Activated naive CD8-positive, alpha-beta T cell treated with anti-CD3 and anti-CD28 coated beads for 36 hours (primary cell): Measurements from ENCODE around the gene LPIN3. TPM values are rescaled to one million over a fixed set of nuclear protein-coding genes. Genes with fewer than 3 reads are reported as not detected.

Experiments
- DNase-seq: peaks from one replicate; pipeline ENCODE4 v3.0.0; 2021
- H3K27ac Mint-ChIP-seq: one replicate; pipeline ENCODE4 v1.8.0; 2022; ENCODE audit warnings: mild to moderate bottlenecking, moderate library complexity, mixed read lengths
- H3K27me3 Mint-ChIP-seq: one replicate; pipeline ENCODE4 v1.8.0; 2022; ENCODE audit warnings: mild to moderate bottlenecking, mixed read lengths
- H3K36me3 Mint-ChIP-seq: one replicate; pipeline ENCODE4 v1.8.0; 2021; ENCODE audit warnings: mild to moderate bottlenecking, mixed read lengths
- H3K4me1 Mint-ChIP-seq: one replicate; pipeline ENCODE4 v1.8.0; 2021; ENCODE audit warnings: mixed read lengths
- H3K4me3 Mint-ChIP-seq: one replicate; pipeline ENCODE4 v1.8.0; 2022; ENCODE audit warnings: mild to moderate bottlenecking, moderate library complexity, mixed read lengths
- H3K9me3 Mint-ChIP-seq: one replicate; pipeline ENCODE4 v1.8.0; 2022; ENCODE audit warnings: mixed read lengths
- total RNA-seq, 2 experiments: library from RNA; stranded (reverse); gene quantifications; one replicate each; pipeline ENCODE4 v1.2.3, GENCODE V29; 2021

Gene LPIN3
- total RNA-seq, 2 experiments from 2014 or later = 1.4 to 1.8 TPM

DNA sequence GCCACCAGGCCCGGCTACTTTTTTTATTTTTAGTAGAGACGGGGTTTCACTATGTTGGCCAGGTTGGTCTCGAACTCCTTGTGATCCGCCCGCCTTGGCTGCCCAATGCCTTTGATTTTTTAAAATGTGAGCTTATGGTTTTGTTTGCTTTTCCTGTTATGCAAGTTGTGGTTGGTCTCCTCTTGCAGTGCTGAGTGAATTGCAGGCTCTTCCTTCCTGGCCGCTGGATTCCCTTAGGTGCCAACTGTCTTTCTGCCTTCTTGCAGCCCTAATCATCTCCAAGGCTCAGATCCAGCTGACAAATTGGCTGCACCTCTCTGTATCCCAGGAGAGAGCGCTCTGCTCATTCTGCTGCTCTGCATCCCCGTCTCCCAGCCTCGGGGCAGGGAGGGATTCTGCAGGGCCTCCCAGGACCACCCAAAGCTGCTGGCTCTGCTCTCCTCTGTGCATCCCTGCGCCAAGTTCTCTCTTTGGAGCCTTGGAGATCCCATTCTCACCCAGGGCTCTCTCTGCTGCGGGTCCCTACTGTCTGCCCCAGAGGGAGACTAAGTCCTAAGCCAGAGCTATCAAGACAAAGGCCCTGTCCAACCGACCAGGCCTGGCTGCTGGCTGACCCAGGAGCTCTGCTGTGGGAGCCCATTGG, 40.1 kb downstream of the LPIN3 start:
- Mint-ChIP-seq H3K27me3 (peaks cover 48% of the 10 kb centered on the region), H3K27ac (no peak overlapping the region), H3K4me1 (no peaks in the 10 kb centered on the region), H3K36me3 (no peaks in the 10 kb centered on the region), H3K4me3 (no peak overlapping the region), H3K9me3 (peaks cover 2% of the 10 kb centered on the region)
- no peak for DNase-seq

GRCh38 chr20:41382791-41383305, 42.2 kb downstream of the LPIN3 start:
- H3K4me3 Mint-ChIP-seq = no peak overlapping the region
- peaks cover 2% of the 10 kb centered on the region for H3K9me3 Mint-ChIP-seq
- no peaks in the 10 kb centered on the region for H3K36me3 Mint-ChIP-seq
- H3K4me1 Mint-ChIP-seq = no peaks in the 10 kb centered on the region
- H3K27ac Mint-ChIP-seq = no peak overlapping the region
- no peak for DNase-seq
- peaks cover 27% of the 10 kb centered on the region for H3K27me3 Mint-ChIP-seq

DNA sequence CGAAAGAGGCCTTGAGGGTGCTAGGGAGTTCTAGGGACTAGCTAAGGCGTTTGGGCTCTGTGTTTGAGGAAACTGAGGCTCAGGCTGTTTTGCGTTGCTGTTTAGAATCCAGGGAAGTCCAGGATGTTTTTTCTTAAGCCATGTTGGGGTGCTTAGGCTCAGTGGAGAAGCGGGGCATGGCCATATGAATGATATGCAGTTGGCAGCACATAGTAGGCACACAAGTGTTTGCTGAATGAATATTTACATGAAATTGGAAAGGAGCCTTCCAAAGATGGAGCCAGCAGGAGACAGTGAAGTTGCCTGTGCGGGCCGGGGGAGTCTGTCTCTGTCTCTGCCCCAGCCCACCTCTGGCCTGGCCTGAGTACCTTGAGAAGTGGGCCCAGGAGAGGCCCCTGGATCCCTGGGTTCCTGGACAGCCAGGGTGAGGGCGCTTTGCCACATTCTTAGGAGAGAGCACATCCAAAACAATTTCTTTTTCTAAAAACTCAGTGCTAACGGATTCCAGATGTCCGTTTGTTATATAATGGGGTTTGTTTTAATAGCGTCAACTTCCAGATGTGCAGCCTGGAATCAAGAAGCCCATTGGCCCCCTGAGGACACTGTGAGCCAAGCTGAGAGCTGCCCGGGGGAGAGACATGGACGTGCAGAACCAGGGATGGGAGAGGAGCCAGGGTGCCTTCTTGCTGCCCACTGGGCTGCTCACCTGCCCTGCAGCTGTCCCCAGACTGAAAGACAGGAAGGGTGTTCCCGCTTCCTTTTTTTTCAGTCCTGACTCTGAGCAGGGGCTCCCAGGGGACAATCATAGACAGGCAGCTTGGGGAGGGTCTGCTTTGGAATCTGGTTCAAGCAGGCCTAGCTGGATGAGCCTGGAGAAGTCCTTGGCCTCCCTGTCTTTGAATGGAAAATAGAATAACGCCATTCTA, 46.1 kb downstream of the LPIN3 start:
- Mint-ChIP-seq H3K27ac (no peak overlapping the region), H3K9me3 (peaks cover 2% of the 10 kb centered on the region), H3K4me1 (no peaks in the 10 kb centered on the region), H3K36me3 (no peaks in the 10 kb centered on the region), H3K27me3 (peaks cover 7% of the 10 kb centered on the region), H3K4me3 (no peak overlapping the region)
- DNase-seq = no peak

DNA sequence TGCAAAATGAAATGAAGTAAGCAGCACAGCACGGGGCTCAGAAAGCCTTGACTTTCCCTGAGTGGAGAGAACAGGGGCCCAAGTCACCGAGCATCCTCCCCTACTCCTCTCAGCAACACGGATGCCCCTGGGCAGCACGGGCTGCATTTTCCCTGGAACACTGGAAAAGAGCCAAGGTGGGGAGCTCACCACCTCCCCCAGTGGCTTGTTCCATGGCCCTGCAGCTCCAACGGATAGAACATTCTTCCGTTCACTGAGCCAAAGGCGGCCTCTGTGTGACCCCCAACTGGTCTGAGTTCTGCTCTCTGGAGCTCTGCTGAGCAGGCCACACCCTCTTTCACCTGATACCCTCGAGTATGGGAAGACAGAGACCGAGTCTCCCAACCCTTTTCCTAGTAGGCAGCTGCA, 46.8 kb downstream of the LPIN3 start:
- peaks cover 7% of the 10 kb centered on the region for H3K27me3 Mint-ChIP-seq
- DNase-seq = no peak
- H3K4me3 Mint-ChIP-seq = no peak overlapping the region
- peaks cover 2% of the 10 kb centered on the region for H3K9me3 Mint-ChIP-seq
- H3K27ac Mint-ChIP-seq = no peak overlapping the region
- no peaks in the 10 kb centered on the region for H3K4me1 Mint-ChIP-seq
- no peaks in the 10 kb centered on the region for H3K36me3 Mint-ChIP-seq

DNA sequence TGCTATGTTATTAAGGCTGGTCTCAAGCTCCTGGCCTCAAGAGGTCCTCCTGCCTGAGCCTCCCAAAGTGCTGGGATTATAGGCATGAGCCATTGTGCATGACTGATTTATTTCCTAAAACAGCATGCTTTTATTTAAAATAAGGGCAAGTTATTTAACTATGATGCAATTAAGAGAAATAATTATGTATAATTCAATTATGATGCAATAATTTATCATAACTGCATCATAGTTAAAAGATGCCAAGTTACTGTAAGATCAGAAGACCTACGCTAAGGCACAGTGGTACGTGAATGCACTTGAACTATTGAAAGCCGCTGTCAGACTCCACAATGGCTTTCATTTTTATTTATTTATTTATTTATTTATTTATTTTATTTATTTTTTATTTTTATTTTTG, 50.3 kb downstream of the LPIN3 start:
- Mint-ChIP-seq H3K36me3 (no peaks in the 10 kb centered on the region), H3K4me3 (no peak overlapping the region), H3K27me3 (no peaks in the 10 kb centered on the region), H3K9me3 (no peaks in the 10 kb centered on the region), H3K4me1 (no peaks in the 10 kb centered on the region), H3K27ac (no peak overlapping the region)
- DNase-seq = no peak

- Mint-ChIP-seq H3K27ac (no peak overlapping the region), H3K27me3 (no peaks in the 10 kb centered on the region), H3K36me3 (no peaks in the 10 kb centered on the region), H3K4me1 (no peaks in the 10 kb centered on the region), H3K9me3 (no peaks in the 10 kb centered on the region), H3K4me3 (no peak overlapping the region)
- DNase-seq = no peak
Observed at GRCh38 chr20:41391587-41392001, 51.0 kb downstream of the LPIN3 start.

DNA sequence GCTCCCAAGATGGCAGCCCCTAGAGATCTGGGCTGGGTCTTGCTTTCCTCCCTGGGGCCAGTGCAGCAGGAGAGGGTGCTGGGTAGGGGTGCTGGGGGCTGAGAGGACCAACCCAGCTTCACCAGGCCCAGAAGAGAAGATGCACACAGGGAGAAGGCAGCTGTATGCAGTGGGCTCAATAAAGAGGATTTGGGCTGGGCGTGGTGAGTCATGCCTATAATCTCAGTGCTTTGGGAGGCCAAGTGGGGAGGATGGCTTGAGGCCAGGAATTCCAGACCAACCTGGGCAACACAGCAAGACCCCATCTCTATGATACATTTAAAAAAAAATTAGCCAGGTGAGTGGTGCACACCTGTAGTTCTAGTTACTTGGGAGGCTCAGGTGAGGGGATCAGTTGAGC, 51.7 kb downstream of the LPIN3 start:
- no peaks in the 10 kb centered on the region for H3K36me3 Mint-ChIP-seq

DNA sequence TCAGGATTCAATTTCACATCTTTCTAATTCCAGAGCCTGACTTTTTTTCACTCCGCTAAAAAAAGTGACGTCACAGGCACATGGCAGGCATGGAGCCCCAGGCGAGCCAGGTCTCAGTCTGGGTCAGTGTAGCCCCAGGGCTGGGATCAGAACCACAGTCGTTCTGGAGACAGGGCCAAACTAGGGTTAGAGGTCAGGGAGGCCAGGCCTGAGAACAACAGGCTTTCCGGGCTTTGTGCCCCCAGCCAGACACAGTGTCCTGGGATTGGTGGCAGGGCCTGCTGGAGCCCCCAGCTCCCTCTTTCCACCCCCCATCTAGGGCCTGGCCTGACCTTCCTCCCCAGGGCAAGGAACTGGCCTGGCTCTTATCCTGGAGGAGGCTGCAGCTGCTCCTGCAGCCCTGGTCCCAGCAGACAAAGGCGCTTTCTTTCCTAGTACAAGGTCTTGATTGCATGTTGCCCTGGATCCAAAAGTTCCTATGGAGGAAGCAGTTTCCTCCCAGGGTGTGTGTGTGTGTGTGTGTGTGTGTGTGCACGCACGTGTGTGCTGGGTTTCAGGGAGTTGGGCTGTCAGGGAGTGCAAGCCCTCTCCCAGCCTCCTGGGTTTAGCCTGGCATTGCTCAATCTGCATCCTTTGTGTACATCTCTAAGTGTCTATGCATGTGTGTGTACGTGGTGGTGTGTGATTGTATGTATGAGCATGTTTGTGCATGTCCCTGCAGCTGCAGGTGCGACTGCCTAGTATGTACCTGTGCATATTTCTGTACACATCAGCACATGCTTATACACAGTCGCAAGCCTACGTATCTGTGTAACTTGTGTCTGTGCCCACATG, 52.5 kb downstream of the LPIN3 start:
- no peak overlapping the region for H3K27ac Mint-ChIP-seq
- H3K36me3 Mint-ChIP-seq = no peaks in the 10 kb centered on the region
- DNase-seq = no peak
- no peaks in the 10 kb centered on the region for H3K27me3 Mint-ChIP-seq
- no peak overlapping the region for H3K4me3 Mint-ChIP-seq
- H3K9me3 Mint-ChIP-seq = no peaks in the 10 kb centered on the region
- H3K4me1 Mint-ChIP-seq = no peaks in the 10 kb centered on the region

More for the DNA sequence above, 51.7 kb downstream of the LPIN3 start:
- H3K4me1 Mint-ChIP-seq = no peaks in the 10 kb centered on the region
- no peaks in the 10 kb centered on the region for H3K9me3 Mint-ChIP-seq
- no peak for DNase-seq
- no peak overlapping the region for H3K27ac Mint-ChIP-seq
- no peak overlapping the region for H3K4me3 Mint-ChIP-seq
- H3K27me3 Mint-ChIP-seq = no peaks in the 10 kb centered on the region

GRCh38 chr20:41393705-41394066, 53.1 kb downstream of the LPIN3 start:
- Mint-ChIP-seq H3K36me3 (no peaks in the 10 kb centered on the region), H3K27ac (no peak overlapping the region), H3K4me1 (no peaks in the 10 kb centered on the region), H3K4me3 (no peak overlapping the region), H3K9me3 (no peaks in the 10 kb centered on the region), H3K27me3 (no peaks in the 10 kb centered on the region)
- DNase-seq = no peak

GRCh38 chr20:41394081-41394480, 53.5 kb downstream of the LPIN3 start:
- H3K4me3 Mint-ChIP-seq = no peak overlapping the region
- no peak overlapping the region for H3K27ac Mint-ChIP-seq
- no peaks in the 10 kb centered on the region for H3K4me1 Mint-ChIP-seq

DNA sequence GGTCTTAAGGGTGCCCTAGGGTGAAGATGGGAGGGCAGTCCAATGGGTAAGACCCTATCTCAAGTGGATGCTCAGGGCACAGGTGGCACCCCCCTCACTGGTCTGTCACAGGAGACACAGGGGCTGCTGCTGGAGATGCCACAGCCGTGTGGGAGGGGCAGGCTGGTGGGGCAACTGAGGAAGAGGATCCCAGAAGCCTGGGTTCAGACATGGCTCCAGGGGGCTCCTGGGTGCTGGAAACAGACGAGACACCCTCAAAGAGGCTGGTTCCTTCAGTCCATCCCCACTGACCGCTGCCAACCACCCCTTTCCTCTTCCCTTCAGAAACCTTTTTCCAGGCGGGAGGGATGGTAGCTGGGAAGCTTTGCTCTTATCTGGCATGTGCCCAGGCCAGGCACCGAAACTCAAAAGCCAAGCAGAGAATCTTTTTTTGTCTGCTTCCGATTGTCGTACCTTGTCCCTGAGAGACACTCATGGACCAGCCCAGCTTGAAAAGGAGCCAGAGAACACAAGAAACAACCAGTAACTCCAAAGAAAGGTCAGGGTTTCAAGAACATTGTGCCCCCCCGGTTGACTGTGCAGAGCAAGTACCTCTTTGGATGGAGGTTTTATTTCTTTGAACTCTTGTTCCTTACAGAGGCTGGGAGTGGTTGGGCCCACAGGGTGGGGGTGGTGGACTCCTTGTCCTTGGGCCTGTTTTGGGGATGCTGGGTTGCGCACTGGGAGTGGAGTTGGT, 54.5 kb downstream of the LPIN3 start:
- Mint-ChIP-seq H3K27ac (no peak overlapping the region), H3K4me1 (no peaks in the 10 kb centered on the region), H3K36me3 (no peaks in the 10 kb centered on the region), H3K4me3 (no peak overlapping the region), H3K27me3 (no peaks in the 10 kb centered on the region), H3K9me3 (no peaks in the 10 kb centered on the region)
- DNase-seq = no peak

More at GRCh38 chr20:41394081-41394480, 53.5 kb downstream of the LPIN3 start:
- no peaks in the 10 kb centered on the region for H3K36me3 Mint-ChIP-seq
- H3K27me3 Mint-ChIP-seq = no peaks in the 10 kb centered on the region
- no peak for DNase-seq
- H3K9me3 Mint-ChIP-seq = no peaks in the 10 kb centered on the region

- no peak for DNase-seq
- Mint-ChIP-seq H3K36me3 (no peaks in the 10 kb centered on the region), H3K27me3 (no peaks in the 10 kb centered on the region), H3K9me3 (no peaks in the 10 kb centered on the region), H3K4me1 (no peaks in the 10 kb centered on the region), H3K27ac (no peak overlapping the region), H3K4me3 (no peak overlapping the region)
Observed at GRCh38 chr20:41395667-41396664, 55.3 kb downstream of the LPIN3 start.

DNA sequence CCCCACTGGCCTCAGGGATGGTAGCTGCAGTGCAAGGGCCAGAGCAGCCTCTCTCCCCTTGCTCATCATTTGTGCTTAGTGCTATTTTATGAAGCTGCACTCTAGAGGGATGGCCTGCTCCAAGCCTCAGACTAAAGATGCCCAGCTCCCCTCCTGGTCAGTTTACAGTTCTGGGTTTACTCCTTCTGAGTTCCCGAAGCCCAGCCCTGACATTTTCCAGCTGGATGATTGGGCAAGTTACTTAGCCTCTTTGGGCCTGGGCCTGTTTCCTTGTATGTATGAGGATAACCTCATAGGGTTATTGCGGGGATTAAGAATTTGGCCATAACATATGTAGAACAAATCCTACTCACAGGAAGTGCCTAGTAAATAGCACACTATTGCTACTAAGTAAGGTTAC, 57.8 kb downstream of the LPIN3 start:
- no peaks in the 10 kb centered on the region for H3K27me3 Mint-ChIP-seq
- no peaks in the 10 kb centered on the region for H3K4me1 Mint-ChIP-seq
- no peaks in the 10 kb centered on the region for H3K36me3 Mint-ChIP-seq
- DNase-seq = no peak
- H3K9me3 Mint-ChIP-seq = no peaks in the 10 kb centered on the region
- H3K4me3 Mint-ChIP-seq = no peak overlapping the region
- H3K27ac Mint-ChIP-seq = no peak overlapping the region
